PC-9 (cell line): ENCODE results near the gene CRY2. TPM values are rescaled to one million over a fixed set of nuclear protein-coding genes. Genes with fewer than 3 reads are reported as not detected.

Source experiments
- BruUV-seq: library from RNA; stranded (reverse); fragments of 400-500 nt; replicated peaks from 2 replicates; lab custom pipeline; 2021; lab: Mats Ljungman, UMichigan
- CTCF ChIA-PET: fragments of 300-600 bp; sonication (Branson Sonifier 250); formaldehyde crosslinking; loops from one replicate; lab custom pipeline; 2022; ENCODE audit warnings: antibody characterized with exemption; lab: Charles Lee
- POLR2A ChIA-PET: fragments of 300-600 bp; sonication (Branson Sonifier 250); formaldehyde crosslinking; loops from one replicate; lab custom pipeline; 2022; ENCODE audit warnings: antibody characterized with exemption; ENCODE audit not compliant: unreplicated experiment; lab: Charles Lee
- DNase-seq, 2 experiments: peaks; one replicate each; pipeline versions ENCODE4 v3.0.0 to v3.0.0-alpha.2; 2015 to 2022; ENCODE audit warnings: mixed read lengths in 1 of 2
- H2AFZ ChIP-seq: fragments of 200-600 bp; sonication (generic); 2 replicates; pipeline ENCODE4 v1.8.1; 2017; ENCODE audit warnings: antibody characterized with exemption
- H3F3A ChIP-seq: fragments of 200-600 bp; sonication (generic); 2 replicates; pipeline ENCODE4 v1.8.1; 2017; ENCODE audit warnings: antibody characterized with exemption, mild to moderate bottlenecking, low read depth; ENCODE audit not compliant: insufficient read depth
- H3K27ac ChIP-seq: fragments of 200-600 bp; sonication (generic); 2 replicates; pipeline ENCODE4 v1.6.1; 2016; ENCODE audit warnings: mixed run types
- H3K27me3 ChIP-seq: fragments of 200-600 bp; sonication (generic); 2 replicates; pipeline ENCODE4 v1.6.1; 2016; ENCODE audit warnings: low read depth, mixed run types; ENCODE audit not compliant: insufficient read depth
- H3K36me3 ChIP-seq: fragments of 200-600 bp; sonication (generic); 2 replicates; pipeline ENCODE4 v1.6.1; 2016; ENCODE audit warnings: low read depth, mixed run types
- H3K4me1 ChIP-seq: fragments of 200-600 bp; sonication (generic); replicated peaks from 2 replicates; pipeline ENCODE4 v1.6.1; 2016; ENCODE audit warnings: mixed run types; ENCODE audit not compliant: insufficient read depth
- H3K4me2 ChIP-seq: fragments of 200-600 bp; sonication (generic); 2 replicates; pipeline ENCODE4 v1.6.1; 2017; ENCODE audit warnings: mixed run types
- H3K4me3 ChIP-seq: fragments of 200-600 bp; sonication (generic); 2 replicates; pipeline ENCODE4 v1.6.1; 2016; ENCODE audit warnings: mixed run types
- H3K79me2 ChIP-seq: fragments of 200-600 bp; sonication (generic); 2 replicates; pipeline ENCODE4 v1.6.1; 2017; ENCODE audit warnings: low read depth, mixed run types
- H3K9me2 ChIP-seq: fragments of 200-600 bp; sonication (generic); 2 replicates; pipeline ENCODE4 v1.8.1; 2017; ENCODE audit warnings: mild to moderate bottlenecking; ENCODE audit not compliant: insufficient read depth
- H3K9me3 ChIP-seq: fragments of 200-600 bp; sonication (generic); 2 replicates; pipeline ENCODE4 v1.8.1; 2016; ENCODE audit warnings: low read depth; ENCODE audit not compliant: insufficient read depth
- H4K20me1 ChIP-seq: fragments of 200-600 bp; sonication (generic); 2 replicates; pipeline ENCODE4 v1.8.1; 2017; ENCODE audit not compliant: insufficient read depth
- CTCF ChIP-seq: fragments of 200-600 bp; sonication (generic); conservative IDR thresholded peaks from 2 replicates; pipeline ENCODE4 v1.6.1; 2017; ENCODE audit warnings: mixed run types, antibody characterized with exemption, mild to moderate bottlenecking, moderate library complexity
- EZH2 ChIP-seq: fragments of 200-600 bp; sonication (generic); IDR thresholded peaks from 2 replicates; pipeline ENCODE4 v1.8.0; 2017; ENCODE audit warnings: antibody characterized with exemption, low read depth
- intact Hi-C: fragments of 100-400 bp; cut with micrococcal nuclease; formaldehyde crosslinking; loops from one replicate; pipeline ENCODE4 v1.10.0; 2022; ENCODE audit not compliant: unreplicated experiment
- total RNA-seq: library from RNA; stranded (reverse); gene quantifications from 2 replicates; pipeline ENCODE4 v1.2.3, GENCODE V29; 2021

Gene CRY2
- total RNA-seq, 1 experiment from 2014 or later, result 17.5 TPM

GRCh38 chr11:45919806-45920530, 72.7 kb downstream of the CRY2 start:
- no peak for DNase-seq
- ChIA-PET CTCF (no interaction called here), POLR2A (no interaction called here)
- Histone ChIP-seq H3K4me3 (no peak overlapping the region), H3F3A (peaks cover 26% of the 10 kb centered on the region; the same call in 1 of the 2 replicates), H4K20me1 (no peaks in the 10 kb centered on the region), H3K27ac (no peak overlapping the region), H3K9me2 (no peaks in the 10 kb centered on the region), H3K79me2 (peaks cover 18% of the 10 kb centered on the region), H3K4me1 (peaks cover 9% of the 10 kb centered on the region; the same call in 1 of the 2 replicates), H3K27me3 (no peaks in the 10 kb centered on the region), H2AFZ (no peak overlapping the region), H3K9me3 (no peaks in the 10 kb centered on the region), H3K36me3 (0 out of 2 replicates have a peak, but pooled peaks cover 2% of the 10 kb centered on the region), H3K4me2 (no peak overlapping the region)
- intact Hi-C loops, result loop anchor here (5.0 kb wide), 1 partner anchor 73 kb away; the partner anchor contains the start of gene CRY2
- TF ChIP-seq CTCF (no peak), EZH2 (no peak)
- no TSS peak for BruUV-seq

GRCh38 chr11:45920531-45921477, 73.5 kb downstream of the CRY2 start:
- Histone ChIP-seq H3K36me3 (no peaks in the 10 kb centered on the region), H3K9me3 (no peaks in the 10 kb centered on the region), H3F3A (peaks cover 26% of the 10 kb centered on the region; the same call in 1 of the 2 replicates), H3K27ac (no peak overlapping the region), H3K4me2 (no peak overlapping the region), H3K9me2 (no peaks in the 10 kb centered on the region), H3K4me1 (peaks cover 9% of the 10 kb centered on the region; the same call in 1 of the 2 replicates), H3K4me3 (no peak overlapping the region), H3K27me3 (no peaks in the 10 kb centered on the region), H4K20me1 (no peaks in the 10 kb centered on the region), H3K79me2 (peaks cover 18% of the 10 kb centered on the region), H2AFZ (no peak overlapping the region)
- POLR2A ChIA-PET, result no interaction called here
- TF ChIP-seq EZH2 (no peak), CTCF (no peak)
- intact Hi-C loops, result no loop called here
- BruUV-seq, result no TSS peak
- CTCF ChIA-PET, result no interaction called here
- DNase-seq, result no peak
